GM18520 (cell line): ENCODE results near the gene NEK1.
A peak's percentile ranks its signal among the peaks of the same experiment; 100 is the strongest.
"Not testable (repeated sequence)": the region's sequence is repeated elsewhere in the genome, so short reads cannot be mapped to it uniquely, and the experiment has no call there.

Source experiments
- ATAC-seq: cut with Tn5 transposase; IDR thresholded peaks from one replicate; pipeline ENCODE4 v1.9.1; 2021; ENCODE audit not compliant: unreplicated experiment

NEK1 gene

DNA sequence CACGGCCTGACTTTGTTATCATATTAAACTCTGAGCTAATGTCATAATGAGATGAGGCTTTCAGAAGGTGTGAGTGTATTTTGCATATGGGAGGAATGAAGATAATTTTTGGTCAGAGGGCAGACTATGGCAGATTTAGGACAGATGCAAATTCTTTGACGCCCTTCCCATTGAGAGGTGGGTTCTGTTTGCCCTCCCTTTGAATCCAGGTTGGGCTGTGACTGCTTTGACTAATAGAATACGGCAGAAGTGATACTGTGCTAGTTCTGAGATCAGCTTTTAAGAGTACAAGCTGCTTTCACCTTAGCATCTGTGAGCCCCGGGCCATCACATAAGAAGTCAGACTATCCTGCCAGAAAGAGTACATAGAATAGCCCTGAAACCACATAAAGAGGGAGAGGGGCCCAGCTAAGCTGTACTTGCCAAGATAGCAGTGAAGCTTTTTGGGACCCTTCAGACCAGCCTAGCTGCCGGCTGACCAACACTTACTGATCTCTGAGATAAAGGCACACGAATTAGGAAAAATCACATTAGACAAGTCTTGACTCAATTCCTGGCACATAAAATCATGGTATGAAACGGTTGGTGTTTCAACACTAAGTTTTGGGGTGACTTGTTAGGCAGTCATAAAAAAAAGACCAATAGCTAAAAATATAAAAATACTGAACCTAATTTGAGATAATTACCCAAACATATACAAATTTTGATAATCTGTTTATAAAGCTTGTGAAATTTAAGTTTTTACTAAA, 174.9 kb downstream of the NEK1 start:
- ATAC-seq = peak; percentile 86

- ATAC-seq = no peak
These were observed 175.6 kb downstream of the NEK1 start for GRCh38 chr4:169436734-169437133.

- no peak for ATAC-seq
These were observed 184.0 kb downstream of the NEK1 start for GRCh38 chr4:169428376-169428775.

GRCh38 chr4:169427727-169428126, 184.7 kb downstream of the NEK1 start:
- ATAC-seq = not testable (repeated sequence)

DNA sequence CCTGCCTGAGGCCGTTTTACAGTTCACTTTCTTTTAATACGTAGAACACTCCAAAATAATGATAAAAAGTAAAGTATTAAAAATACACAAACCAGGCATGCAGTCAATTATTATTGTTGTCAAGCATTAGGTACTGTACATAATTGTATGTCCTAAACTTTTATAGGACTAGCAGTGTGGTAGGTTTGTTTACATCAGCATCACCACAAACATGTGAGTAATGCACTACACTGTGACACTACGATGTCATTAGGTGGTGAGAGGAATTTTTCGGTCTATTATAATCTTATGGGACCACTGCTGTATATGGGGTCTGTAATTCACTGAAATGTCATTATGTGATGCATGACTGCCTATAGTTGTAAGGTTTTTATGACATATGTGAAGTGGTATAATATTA, 192.1 kb downstream of the NEK1 start:
- no peak for ATAC-seq

DNA sequence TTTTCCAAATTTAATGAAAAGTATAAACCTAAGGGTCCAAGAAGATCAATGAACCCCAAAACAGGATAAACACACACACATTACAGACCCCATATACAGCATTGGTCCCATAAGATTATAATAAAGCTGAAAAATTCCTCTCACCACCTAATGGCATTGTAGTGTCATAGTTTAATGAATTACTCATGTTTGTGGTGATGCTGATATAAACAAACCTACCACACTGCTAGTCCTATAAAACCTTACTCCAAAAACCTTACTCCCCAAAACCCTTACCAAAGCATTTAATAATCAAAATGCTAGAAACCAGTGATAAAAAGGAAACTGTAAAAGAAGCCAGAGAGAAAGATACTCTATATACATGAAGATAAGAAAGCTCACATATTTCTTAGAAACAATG, 193.5 kb downstream of the NEK1 start:
- ATAC-seq = no peak

DNA sequence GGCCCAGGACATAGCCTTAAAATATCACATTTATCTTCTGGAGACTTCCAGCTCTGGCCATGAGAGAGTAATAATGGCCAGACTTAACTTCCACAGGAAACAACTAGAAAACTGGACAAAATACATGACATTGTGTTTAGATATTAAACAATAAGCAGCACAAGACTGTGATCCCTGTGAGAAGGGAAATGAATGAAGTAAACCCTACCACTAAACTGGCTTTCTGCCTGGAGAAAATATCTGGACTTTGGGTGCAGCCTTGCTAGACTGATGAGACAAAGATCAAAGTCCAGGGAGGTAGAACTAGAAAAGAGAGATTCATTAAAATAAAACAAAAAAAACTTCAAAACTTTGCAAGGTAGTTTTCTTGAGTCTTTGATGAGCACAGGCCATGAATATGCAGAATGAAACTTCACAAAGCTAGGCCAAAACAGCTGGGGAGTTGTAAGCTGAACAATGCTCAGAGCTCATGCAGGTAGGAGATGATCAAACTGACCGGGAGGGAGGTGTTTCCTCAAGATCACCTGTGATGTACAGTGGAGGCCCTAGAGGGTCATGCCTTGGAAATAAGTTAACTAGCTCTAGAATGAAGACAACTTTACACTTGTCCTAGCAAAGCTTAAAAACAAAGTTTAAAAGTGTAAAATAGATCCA, 194.6 kb downstream of the NEK1 start:
- ATAC-seq = no peak

GRCh38 chr4:169416997-169417396, 195.4 kb downstream of the NEK1 start:
- peak; percentile 34 for ATAC-seq

DNA sequence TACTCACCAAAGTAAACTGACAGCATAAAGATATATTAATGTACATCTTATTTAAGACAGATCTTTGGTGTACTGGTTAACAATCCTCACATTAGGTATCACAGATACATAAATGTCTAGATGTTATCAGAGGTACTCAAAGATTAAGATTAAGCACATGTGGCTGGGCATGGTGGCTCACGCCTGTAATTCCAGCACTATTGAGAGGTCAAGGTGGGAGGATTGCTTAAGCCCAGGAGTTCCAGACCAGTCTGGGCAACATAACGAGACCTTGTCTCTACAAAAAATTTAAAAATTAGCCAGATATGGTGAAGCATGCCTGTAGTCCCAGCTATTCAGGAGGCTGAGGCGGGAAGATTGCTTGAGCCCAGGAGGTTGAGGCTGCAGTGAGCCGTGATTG, 195.9 kb downstream of the NEK1 start:
- no peak for ATAC-seq

- ATAC-seq = no peak
These were observed 197.5 kb downstream of the NEK1 start for GRCh38 chr4:169414913-169415312.

- no peak for ATAC-seq
These were observed 200.3 kb downstream of the NEK1 start for GRCh38 chr4:169412046-169412445.

DNA sequence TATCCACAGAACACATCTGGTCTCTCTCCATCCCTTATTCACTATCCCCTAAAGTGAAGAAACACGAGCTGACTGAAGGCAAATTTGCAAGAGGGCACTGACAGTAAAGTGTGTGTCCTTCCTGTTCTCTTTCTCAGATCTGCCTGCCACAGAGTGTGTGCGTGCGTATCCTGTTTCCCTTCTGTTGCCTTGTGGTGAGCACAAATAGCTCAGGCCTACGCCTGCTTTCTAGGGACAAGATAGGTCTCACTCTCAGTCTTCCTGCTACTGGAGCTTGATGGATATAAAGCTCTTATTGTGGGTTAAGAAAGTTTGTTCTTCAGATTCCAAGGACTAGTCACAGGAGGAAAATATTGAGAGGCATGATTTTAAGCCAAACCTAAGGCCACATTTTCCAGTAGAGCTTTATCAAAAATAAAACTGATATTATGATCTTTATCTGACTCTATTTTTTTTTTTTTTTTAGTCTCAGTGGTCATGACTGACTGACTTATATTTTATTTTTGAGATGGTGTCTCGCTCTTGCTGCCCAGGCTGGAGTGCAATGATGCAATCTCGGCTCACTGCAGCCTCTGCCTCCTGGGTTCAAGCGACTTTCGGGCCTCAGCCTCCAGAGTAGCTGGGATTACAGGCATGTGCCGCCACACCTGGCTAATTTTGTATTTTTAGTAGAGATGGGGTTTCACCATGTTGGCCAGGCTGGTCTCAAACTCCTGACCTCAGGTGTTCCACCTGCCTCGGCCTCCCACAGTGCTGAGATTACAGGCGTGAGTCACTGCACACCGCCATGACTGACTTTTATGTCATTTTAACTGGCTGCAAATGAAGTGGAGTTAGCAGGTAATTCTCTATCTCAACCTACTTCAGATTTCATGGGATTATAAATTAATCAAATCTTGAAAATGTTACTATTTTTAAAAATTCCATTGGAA, 201.3 kb downstream of the NEK1 start:
- ATAC-seq = peak; percentile 95

DNA sequence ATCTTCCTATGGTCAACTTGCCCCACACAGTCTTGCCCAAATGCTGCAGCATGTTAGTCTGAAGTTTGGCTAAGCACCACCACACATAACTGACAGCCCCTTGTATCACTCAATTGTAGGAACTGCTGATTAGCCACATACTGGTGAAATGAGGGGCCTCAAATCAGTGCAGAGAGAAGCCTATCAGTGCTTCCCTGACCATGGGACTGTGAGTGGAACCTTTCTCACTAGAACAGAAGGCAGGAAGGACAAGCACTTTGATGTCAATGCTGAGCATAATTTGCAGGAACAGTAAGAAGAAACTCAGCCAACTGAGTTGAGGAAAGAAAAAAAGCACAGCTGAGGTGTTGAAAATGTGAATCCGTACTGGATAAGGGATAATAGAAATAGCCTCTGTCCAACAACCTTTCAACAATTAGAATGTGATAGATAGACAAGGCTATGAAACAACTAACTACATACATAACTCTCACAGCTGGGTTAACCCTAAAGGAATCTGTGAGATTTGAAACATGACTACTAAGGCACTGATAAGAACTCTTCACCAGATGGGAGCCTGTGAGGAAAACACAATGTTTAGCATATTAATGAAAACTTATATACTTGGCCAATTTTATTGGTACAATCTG, 205.1 kb downstream of the NEK1 start:
- ATAC-seq = no peak

GRCh38 chr4:169404960-169405359, 207.4 kb downstream of the NEK1 start:
- no peak for ATAC-seq

- ATAC-seq = no peak
These were observed 211.6 kb downstream of the NEK1 start for GRCh38 chr4:169400832-169401231.

GRCh38 chr4:169399976-169400767, 212.2 kb downstream of the NEK1 start:
- ATAC-seq = no peak

- ATAC-seq = no peak
These were observed 214.1 kb downstream of the NEK1 start for GRCh38 chr4:169398316-169398715.

GRCh38 chr4:169397762-169398161, 214.6 kb downstream of the NEK1 start:
- no peak for ATAC-seq

DNA sequence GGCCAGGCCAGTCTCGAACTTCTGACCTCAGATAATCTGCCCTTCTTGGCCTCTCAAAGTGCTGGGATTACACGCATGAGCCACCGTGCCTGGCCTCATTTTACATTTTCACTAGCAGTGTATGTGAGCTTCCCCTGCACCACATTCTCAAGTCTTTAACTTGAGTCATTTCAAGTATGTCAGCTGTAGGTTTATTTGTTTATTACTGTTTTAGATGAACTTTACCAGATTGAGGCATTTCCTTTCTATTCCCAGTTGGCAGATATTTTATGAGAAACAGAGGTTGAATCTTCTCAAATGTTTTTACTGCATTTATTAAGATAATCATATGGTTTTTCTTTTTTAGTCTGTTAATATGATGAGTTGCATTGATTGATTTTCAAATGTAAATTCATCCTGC, 227.0 kb downstream of the NEK1 start:
- ATAC-seq = no peak

DNA sequence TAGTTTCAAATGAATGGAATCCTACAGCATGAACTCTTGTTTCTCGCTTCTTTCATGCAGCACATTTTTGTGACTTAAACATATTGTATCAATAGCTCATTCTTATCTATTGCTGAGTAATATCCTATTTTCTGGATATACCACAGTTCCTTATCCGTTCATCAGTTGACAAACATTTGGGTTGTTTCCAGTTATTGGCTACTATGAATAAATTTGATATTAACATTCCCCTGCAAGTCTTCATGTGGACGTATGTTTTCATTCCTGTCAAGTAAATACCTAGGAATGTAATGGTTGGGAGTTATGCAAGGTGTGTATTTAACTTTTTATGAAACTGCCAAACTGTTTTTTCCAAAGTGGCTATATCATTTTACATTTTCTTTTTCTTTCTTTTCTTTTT, 227.6 kb downstream of the NEK1 start:
- ATAC-seq = no peak
